Hematopoietic multipotent progenitor cell treated with erythropoietin and hydrocortisone succinate and interleukin-3 and kit ligand, for 15 days (in vitro differentiated cells): ENCODE measurements around the gene LMOD2.
A peak's percentile ranks its signal among the peaks of the same experiment; 100 is the strongest.

Experiments used
- DNase-seq: peaks from one replicate; pipeline ENCODE4 v3.0.0-alpha.2; 2015; ENCODE audit warnings: low spot score

The LMOD2 gene

GRCh38 chr7:123673752-123674398 lies 18.2 kb downstream of the LMOD2 start:
- no peak for DNase-seq

- no peak for DNase-seq
Observed at GRCh38 chr7:123674399-123675180, 18.9 kb downstream of the LMOD2 start.

- no peak for DNase-seq
Observed at GRCh38 chr7:123675181-123675473, 19.5 kb downstream of the LMOD2 start.

- DNase-seq, result no peak
Observed at GRCh38 chr7:123677061-123677715, 21.5 kb downstream of the LMOD2 start.

- no peak for DNase-seq
Observed at GRCh38 chr7:123679614-123680013, 23.9 kb downstream of the LMOD2 start.

- DNase-seq, result no peak
Observed at GRCh38 chr7:123680580-123680979, 24.9 kb downstream of the LMOD2 start.

GRCh38 chr7:123681561-123681960 lies 25.9 kb downstream of the LMOD2 start:
- no peak for DNase-seq

- peak; percentile 65 for DNase-seq
Observed at GRCh38 chr7:123682690-123683089, 27.0 kb downstream of the LMOD2 start.

- DNase-seq, result no peak
Observed at GRCh38 chr7:123687161-123687560, 31.5 kb downstream of the LMOD2 start.

- no peak for DNase-seq
Observed at GRCh38 chr7:123687727-123688126, 32.1 kb downstream of the LMOD2 start.

- DNase-seq, result no peak
Observed at GRCh38 chr7:123689250-123689649, 33.6 kb downstream of the LMOD2 start.

- no peak for DNase-seq
Observed at GRCh38 chr7:123690550-123690949, 34.9 kb downstream of the LMOD2 start.

GRCh38 chr7:123692471-123692877 lies 36.8 kb downstream of the LMOD2 start:
- DNase-seq, result no peak

GRCh38 chr7:123695944-123696677 lies 40.4 kb downstream of the LMOD2 start:
- DNase-seq, result no peak

GRCh38 chr7:123705211-123705901 lies 49.7 kb downstream of the LMOD2 start:
- DNase-seq, result no peak

- DNase-seq, result no peak
Observed at GRCh38 chr7:123709525-123709924, 53.9 kb downstream of the LMOD2 start.

GRCh38 chr7:123710683-123711082 lies 55.0 kb downstream of the LMOD2 start:
- no peak for DNase-seq

- DNase-seq, result no peak
Observed at GRCh38 chr7:123711832-123712293, 56.2 kb downstream of the LMOD2 start.

- no peak for DNase-seq
Observed at GRCh38 chr7:123712619-123713018, 57.0 kb downstream of the LMOD2 start.
